HG03175 (cell line): Measurements from ENCODE around the gene PCDHA9.
"Not testable (repeated sequence)": the region's sequence is repeated elsewhere in the genome, so short reads cannot be mapped to it uniquely, and the experiment has no call there.

ENCODE experiments used
- ATAC-seq: cut with Tn5 transposase; IDR thresholded peaks from one replicate; pipeline ENCODE4 v1.9.1; 2021; ENCODE audit warnings: mild to moderate bottlenecking, moderate library complexity; ENCODE audit not compliant: unreplicated experiment

Gene PCDHA9

DNA sequence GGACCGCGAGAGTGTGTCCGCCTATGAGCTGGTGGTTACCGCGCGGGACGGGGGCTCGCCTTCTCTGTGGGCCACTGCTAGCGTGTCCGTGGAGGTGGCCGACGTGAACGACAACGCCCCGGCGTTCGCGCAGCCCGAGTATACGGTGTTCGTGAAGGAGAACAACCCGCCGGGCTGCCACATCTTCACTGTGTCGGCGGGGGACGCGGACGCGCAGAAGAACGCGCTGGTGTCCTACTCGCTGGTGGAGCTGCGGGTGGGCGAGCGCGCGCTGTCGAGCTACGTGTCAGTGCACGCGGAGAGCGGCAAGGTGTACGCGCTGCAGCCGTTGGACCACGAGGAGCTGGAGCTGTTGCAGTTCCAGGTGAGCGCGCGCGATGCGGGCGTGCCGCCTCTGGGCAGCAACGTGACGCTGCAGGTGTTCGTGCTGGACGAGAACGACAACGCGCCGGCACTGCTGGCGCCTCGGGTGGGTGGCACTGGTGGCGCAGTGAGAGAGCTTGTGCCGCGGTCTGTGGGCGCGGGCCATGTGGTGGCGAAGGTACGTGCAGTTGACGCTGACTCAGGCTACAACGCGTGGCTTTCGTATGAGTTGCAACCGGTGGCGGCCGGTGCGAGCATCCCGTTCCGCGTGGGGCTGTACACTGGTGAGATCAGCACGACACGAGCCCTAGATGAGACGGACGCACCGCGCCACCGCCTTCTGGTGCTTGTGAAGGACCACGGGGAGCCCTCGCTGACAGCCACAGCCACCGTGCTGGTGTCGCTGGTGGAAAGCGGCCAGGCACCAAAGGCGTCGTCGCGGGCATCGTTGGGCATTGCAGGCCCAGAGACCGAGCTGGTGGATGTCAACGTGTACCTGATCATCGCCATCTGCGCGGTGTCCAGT is 12.3 kb upstream of the PCDHA9 start:
- ATAC-seq = no peak

DNA sequence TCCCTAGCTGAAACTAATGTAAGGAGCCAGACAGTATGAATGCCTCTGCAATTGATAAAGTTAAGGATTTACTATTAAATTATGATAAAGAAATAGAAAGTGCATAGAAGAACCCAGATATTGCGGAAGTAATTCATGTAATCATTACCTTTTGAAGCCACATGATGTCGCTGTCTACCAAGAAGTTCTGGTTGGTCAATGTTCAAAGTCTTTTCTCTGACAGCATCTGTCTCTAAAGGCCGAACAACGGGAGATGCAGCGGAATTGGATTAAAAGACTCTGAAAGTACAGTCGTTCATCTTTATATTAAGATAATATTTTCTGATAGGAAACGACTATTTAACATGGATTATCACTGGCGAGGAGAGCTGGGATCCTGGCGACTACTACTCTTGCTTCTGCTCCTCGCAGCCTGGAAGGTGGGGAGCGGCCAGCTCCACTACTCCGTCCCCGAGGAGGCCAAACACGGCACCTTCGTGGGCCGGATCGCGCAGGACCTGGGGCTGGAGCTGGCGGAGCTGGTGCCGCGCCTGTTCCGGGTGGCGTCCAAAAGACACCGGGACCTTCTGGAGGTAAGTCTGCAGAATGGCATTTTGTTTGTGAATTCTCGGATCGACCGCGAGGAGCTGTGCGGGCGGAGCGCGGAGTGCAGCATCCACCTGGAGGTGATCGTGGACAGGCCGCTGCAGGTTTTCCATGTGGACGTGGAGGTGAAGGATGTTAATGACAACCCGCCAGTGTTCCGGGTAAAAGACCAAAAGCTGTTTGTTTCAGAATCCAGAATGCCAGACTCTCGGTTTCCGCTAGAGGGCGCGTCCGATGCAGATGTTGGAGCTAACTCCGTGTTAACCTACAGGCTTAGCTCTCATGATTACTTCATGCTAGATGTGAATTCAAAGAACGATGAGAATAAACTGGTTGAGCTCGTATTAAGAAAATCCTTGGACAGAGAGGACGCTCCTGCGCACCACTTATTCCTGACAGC is 6.9 kb upstream of the PCDHA9 start, which contains the start of gene PCDHA8:
TSS of gene PCDHA8 (plus strand) at position 210 of the 985 bp plus-strand sequence. CDS start at position 345, 135 bp downstream.
- ATAC-seq = no peak

DNA sequence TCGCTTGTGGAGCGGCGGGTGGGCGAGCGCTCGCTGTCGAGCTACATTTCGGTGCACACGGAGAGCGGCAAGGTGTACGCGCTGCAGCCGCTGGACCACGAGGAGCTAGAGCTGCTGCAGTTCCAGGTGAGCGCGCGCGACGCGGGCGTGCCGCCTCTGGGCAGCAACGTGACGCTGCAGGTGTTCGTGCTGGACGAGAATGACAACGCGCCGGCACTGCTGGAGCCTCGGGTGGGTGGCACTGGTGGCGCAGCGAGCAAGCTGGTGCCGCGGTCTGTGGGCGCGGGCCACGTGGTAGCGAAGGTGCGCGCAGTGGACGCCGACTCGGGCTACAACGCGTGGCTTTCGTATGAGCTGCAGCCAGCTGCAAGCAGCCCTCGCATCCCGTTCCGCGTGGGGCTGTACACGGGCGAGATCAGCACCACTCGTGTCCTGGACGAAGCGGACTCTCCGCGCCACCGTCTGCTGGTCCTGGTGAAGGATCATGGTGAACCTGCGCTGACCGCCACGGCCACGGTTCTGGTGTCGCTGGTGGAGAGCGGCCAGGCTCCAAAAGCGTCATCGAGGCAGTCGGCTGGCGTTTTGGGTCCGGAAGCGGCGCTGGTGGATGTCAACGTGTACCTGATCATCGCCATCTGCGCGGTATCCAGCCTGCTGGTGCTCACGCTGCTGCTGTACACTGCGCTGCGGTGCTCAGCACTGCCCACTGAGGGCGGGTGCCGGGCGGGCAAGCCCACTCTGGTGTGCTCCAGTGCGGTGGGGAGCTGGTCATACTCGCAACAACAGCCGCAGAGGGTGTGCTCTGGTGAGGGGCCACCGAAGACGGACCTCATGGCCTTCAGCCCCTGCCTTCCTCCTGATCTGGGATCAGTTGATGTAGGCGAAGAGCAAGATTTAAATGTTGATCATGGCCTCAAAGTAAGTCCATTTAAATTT is 5.1 kb upstream of the PCDHA9 start:
- no peak for ATAC-seq

DNA sequence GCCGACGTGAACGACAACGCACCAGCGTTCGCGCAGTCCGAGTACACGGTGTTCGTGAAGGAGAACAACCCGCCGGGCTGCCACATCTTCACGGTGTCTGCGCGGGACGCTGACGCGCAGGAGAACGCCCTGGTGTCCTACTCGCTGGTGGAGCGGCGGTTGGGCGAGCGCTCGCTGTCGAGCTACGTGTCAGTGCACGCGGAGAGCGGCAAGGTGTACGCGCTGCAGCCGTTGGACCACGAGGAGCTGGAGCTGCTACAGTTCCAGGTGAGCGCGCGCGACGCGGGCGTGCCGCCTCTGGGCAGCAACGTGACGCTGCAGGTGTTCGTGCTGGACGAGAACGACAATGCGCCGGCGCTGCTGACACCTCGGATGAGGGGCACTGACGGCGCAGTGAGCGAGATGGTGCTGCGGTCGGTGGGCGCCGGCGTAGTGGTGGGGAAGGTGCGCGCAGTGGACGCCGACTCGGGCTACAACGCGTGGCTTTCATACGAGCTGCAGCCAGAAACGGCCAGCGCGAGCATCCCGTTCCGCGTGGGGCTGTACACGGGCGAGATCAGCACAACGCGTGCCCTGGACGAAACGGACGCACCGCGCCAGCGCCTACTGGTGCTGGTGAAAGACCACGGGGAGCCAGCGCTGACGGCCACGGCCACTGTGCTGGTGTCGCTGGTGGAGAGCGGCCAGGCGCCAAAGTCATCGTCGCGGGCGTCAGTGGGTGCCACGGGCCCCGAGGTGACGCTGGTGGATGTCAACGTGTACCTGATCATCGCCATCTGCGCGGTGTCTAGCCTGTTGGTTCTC is 1.9 kb downstream of the PCDHA9 start:
- not testable (repeated sequence) for ATAC-seq

DNA sequence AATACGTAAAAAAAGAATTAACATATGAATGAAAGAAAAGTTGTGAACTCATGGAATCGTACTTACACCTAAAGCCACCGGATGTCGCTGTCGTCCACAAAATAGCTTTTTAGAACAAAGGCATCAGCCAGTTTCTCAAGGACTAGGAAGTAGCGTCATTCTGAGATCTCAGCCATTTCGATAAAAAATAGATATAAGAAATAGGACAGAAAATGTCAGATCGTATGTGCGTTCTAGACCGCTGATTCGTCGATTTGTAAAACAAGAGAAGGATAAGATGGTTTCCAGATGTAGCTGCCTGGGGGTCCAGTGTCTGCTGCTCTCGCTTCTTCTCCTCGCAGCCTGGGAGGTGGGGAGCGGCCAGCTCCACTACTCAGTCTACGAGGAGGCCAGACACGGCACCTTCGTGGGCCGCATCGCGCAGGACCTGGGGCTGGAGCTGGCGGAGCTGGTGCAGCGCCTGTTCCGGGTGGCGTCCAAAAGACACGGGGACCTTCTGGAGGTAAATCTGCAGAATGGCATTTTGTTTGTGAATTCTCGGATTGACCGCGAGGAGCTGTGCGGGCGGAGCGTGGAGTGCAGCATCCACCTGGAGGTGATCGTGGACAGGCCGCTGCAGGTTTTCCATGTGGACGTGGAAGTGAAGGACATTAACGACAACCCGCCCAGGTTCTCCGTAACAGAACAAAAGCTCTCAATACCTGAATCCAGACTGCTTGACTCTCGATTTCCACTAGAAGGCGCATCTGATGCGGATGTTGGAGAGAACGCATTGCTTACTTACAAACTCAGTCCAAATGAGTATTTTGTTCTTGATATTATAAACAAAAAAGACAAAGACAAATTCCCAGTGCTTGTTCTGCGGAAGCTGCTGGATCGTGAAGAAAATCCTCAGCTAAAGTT is 7.8 kb downstream of the PCDHA9 start, which contains the start of gene PCDHA10:
TSS of gene PCDHA10 (plus strand) at position 126 of the 903 bp plus-strand sequence. CDS start at position 278, 152 bp downstream.
- no peak for ATAC-seq

DNA sequence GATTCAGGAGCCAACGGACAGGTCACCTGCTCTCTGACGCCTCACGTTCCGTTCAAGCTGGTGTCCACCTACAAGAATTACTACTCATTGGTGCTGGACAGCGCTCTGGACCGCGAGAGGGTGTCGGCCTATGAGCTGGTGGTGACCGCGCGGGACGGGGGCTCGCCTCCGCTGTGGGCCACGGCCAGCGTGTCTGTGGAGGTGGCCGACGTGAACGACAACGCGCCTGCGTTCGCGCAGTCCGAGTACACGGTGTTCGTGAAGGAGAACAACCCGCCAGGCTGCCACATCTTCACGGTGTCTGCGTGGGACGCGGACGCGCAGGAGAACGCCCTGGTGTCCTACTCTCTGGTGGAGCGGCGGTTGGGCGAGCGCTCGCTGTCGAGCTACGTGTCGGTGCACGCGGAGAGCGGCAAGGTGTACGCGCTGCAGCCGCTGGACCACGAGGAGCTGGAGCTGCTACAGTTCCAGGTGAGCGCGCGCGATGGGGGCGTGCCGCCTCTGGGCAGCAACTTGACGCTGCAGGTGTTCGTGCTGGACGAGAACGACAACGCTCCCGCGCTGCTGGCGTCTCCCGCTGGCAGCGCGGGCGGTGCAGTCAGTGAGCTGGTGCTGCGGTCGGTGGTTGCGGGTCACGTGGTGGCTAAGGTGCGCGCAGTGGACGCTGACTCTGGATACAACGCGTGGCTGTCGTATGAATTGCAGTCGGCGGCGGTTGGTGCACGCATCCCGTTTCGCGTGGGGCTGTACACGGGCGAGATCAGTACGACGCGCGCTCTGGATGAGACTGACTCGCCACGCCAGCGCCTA is 9.2 kb downstream of the PCDHA9 start:
- ATAC-seq = no peak

DNA sequence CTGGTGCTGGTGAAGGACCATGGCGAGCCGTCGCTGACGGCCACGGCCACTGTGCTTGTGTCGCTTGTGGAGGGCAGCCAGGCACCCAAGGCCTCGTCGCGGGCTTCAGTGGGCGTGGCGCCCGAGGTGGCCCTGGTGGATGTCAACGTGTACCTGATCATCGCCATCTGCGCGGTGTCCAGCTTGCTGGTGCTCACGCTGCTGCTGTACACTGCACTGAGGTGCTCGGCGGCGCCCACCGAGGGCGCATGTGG is 9.7 kb downstream of the PCDHA9 start:
- ATAC-seq = no peak

DNA sequence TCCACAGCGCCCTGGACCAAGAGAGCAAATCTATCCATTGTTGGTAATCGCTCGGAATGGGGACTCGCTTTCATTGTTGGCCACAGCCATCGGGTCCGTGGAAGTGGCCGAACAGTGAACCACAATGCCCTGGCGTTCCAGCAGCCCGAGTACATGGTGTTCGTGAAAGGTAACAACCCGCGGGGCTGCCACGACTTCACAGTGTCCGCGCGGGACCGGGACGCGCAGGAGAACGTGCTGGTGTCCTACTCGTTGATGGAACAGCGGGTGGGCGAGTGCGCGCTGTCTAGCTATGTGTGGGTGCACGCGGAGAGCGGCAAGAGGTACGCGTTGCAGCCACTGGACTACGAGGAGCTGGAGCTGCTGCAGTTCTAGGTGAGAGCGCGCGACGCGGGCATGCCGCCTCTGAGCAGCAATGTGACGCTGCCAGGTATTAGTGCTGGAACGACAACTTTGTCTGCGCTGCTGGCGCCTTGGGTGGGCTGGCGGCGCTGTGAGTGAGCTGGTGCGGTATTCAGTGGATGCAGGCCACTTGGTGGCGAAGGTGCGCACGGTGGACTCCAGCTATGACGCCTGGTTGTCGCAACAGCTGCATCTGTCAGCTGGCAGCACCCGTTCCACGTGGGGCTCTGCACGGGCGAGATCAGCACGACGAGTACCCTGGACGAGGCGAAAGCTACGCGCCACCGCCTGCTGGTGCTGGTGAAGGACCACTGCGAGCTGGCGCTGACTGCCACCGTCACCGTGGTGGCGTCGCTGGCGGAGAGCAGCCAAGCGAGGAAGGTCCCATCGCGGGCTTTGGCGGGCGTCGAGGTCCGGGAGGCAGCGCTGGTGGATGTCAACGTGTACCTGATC is 14.5 kb downstream of the PCDHA9 start:
- no peak for ATAC-seq

DNA sequence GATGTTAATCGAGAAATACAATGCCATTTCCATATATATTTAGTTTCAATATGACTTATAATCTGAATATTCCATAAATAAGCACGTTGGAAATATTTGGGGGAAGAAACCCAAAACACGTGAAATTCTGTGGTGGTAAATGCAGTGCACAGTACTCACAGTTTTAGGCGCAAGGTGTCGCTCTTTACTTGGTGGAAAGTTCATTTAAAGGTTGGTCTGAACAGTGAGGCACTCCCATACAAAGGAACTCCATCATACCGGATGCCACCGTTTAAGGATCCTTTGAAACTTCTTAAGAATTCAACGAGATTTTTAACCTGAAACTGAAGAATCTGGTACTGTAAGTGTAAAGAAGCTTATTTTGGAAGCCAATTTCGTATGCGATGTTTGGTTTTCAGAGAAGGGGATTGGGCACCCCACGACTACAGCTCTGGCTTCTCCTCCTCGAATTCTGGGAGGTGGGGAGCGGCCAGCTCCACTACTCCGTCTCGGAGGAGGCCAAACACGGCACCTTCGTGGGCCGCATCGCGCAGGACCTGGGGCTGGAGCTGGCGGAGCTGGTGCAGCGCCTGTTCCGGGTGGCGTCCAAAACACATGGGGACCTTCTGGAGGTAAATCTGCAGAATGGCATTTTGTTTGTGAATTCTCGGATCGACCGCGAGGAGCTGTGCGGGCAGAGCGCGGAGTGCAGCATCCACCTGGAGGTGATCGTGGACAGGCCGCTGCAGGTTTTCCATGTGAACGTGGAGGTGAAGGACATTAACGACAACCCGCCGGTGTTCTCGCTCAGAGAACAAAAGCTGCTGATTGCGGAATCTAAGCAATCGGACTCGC is 20.8 kb downstream of the PCDHA9 start, which contains the start of gene PCDHA11:
TSS of gene PCDHA11 (plus strand) at position 237 of the 834 bp plus-strand sequence. CDS start at position 384, 147 bp downstream.
- no peak for ATAC-seq

DNA sequence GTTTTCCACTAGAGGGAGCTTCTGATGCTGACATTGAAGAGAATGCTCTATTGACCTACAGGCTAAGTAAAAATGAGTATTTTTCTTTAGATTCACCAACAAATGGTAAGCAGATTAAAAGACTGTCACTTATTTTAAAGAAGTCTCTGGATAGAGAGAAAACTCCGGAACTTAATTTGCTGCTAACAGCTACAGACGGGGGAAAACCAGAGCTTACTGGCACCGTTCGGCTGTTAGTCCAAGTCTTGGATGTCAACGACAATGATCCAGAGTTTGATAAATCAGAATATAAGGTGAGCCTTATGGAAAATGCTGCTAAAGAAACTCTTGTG is 21.3 kb downstream of the PCDHA9 start:
- no peak for ATAC-seq

DNA sequence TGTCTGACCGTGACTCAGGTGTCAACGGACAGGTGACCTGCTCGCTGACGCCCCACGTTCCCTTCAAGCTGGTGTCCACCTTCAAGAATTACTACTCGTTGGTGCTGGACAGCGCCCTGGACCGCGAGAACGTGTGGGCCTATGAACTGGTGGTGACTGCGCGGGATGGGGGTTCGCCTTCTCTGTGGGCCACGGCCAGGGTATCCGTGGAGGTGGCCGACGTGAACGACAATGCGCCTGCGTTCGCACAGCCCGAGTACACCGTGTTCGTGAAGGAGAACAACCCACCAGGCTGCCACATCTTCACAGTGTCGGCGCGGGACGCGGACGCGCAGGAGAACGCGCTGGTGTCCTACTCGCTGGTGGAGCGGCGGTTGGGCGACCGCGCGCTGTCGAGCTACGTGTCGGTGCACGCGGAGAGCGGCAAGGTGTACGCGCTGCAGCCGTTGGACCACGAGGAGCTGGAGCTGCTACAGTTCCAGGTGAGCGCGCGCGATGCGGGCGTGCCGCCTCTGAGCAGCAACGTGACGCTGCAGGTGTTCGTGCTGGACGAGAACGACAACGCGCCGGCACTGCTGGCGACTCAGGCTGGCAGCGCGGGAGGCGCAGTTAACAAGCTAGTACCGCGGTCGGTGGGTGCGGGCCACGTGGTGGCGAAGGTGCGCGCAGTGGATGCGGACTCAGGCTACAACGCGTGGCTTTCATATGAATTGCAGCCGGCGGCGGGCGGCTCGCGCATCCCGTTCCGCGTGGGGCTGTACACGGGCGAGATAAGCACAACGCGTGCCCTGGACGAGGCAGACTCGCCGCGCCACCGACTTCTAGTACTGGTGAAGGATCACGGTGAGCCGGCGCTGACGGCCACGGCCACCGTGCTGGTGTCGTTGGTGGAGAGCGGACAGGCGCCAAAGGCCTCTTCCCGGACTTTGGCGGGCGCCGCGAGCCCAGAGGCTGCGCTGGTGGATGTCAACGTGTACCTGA is 22.3 kb downstream of the PCDHA9 start:
- no peak for ATAC-seq

DNA sequence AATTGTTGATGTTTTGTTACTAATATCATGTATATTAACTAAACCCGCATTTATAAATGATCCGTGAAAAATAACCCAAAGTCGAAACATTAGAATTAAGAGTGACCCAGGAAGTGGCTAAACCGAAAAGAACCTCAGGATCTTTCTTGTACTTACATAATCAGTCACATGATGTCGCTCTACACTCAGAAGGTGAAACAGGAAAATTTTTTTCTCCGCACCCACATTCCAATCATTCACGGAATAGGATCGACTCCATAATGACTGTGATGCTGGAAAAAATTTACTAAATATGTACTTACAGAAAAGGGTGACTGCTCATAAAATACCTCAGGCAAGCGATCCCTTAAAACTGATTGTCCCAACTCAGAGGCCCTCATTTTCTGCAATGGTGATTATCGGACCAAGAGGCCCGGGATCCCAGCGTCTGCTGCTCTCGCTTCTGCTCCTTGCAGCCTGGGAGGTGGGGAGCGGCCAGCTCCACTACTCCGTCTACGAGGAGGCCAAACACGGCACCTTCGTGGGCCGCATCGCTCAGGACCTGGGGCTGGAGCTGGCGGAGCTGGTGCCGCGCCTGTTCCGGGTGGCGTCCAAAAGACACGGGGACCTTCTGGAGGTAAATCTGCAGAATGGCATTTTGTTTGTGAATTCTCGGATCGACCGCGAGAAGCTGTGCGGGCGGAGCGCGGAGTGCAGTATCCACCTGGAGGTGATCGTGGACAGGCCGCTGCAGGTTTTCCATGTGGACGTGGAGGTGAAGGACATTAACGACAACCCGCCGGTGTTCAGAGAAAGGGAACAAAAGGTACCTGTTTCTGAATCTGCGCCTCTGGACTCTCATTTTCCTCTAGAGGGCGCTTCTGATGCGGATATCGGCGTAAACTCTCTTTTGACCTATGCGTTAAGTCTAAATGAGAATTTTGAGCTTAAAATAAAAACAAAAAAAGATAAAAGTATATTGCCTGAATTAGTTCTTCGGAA is 27.2 kb downstream of the PCDHA9 start, which contains the start of gene PCDHA12:
TSS of gene PCDHA12 (plus strand) at position 224 of the 981 bp plus-strand sequence. CDS start at position 389, 165 bp downstream.
- no peak for ATAC-seq

DNA sequence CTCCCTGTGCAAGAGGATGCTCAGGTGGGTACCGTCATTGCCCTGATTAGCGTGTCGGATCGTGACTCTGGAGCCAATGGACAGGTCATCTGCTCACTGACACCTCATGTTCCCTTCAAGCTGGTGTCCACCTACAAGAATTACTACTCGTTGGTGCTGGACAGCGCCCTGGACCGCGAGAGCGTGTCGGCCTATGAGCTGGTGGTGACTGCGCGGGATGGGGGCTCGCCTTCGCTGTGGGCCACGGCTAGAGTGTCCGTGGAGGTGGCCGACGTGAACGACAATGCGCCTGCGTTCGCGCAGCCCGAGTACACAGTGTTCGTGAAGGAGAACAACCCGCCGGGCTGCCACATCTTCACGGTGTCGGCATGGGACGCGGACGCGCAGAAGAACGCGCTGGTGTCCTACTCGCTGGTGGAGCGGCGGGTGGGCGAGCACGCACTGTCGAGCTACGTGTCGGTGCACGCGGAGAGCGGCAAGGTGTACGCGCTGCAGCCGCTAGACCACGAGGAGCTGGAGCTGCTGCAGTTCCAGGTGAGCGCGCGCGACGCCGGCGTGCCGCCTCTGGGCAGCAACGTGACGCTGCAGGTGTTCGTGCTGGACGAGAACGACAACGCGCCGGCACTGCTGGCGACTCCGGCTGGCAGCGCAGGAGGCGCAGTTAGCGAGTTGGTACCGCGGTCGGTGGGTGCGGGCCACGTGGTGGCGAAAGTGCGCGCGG is 28.5 kb downstream of the PCDHA9 start:
- ATAC-seq = not testable (repeated sequence)
